ENCODE data around the gene ZDHHC11B.
"Not testable (repeated sequence)": the region's sequence is repeated elsewhere in the genome, so short reads cannot be mapped to it uniquely, and the experiment has no call there.

- not testable (repeated sequence) for TF ChIP-seq HOXA7 (CRISPR knock-in tag; IDR thresholded peaks at IDR 0.05); SMC3 (IDR thresholded peaks at IDR 0.05; ENCODE audit: low read length)
Measured at GRCh38 chr5:713686-714085, 70.8 kb downstream of the ZDHHC11B start.
